WTC11 (cell line): ENCODE measurements around the gene LFNG. TPM values are rescaled to one million over a fixed set of nuclear protein-coding genes. Genes with fewer than 3 reads are reported as not detected.

Experiments used
- ATAC-seq: fragments of 200-7000 bp; cut with Tn5 transposase; 2 replicates; pipeline ENCODE4 v1.10.0; 2021; ENCODE audit warnings: mild to moderate bottlenecking, moderate library complexity
- Bru-seq: library from RNA; stranded (reverse); fragments of 400-500 nt; gene quantifications from one replicate; lab custom pipeline; 2021; lab: Mats Ljungman, UMichigan
- CTCF ChIA-PET: fragments of 300-600 bp; sonication (Branson Sonifier 250); formaldehyde crosslinking; loops from one replicate; lab custom pipeline; 2021; ENCODE audit warnings: antibody characterized with exemption; lab: Charles Lee
- POLR2A ChIA-PET: fragments of 350-600 bp; sonication (Branson Sonifier 250); formaldehyde crosslinking; loops from one replicate; lab custom pipeline; 2021; ENCODE audit warnings: antibody characterized with exemption; lab: Charles Lee
- DNase-seq: peaks from one replicate; pipeline ENCODE4 v3.0.0; 2021; ENCODE audit warnings: low spot score
- H3K27ac Mint-ChIP-seq: 2 replicates; pipeline ENCODE4 v1.8.0; 2021; ENCODE audit warnings: mixed read lengths
- H3K27me3 Mint-ChIP-seq: 2 replicates; pipeline ENCODE4 v1.8.0; 2021; ENCODE audit warnings: low read depth, mild to moderate bottlenecking, moderate library complexity, mixed read lengths
- H3K36me3 Mint-ChIP-seq: 2 replicates; pipeline ENCODE4 v1.8.0; 2021; ENCODE audit warnings: mixed read lengths
- H3K4me1 Mint-ChIP-seq: 2 replicates; pipeline ENCODE4 v1.8.0; 2022; ENCODE audit warnings: mixed read lengths
- H3K4me3 Mint-ChIP-seq: 2 replicates; pipeline ENCODE4 v1.8.0; 2021; ENCODE audit warnings: mild to moderate bottlenecking, moderate library complexity, mixed read lengths
- H3K9me3 Mint-ChIP-seq: 2 replicates; pipeline ENCODE4 v1.8.0; 2021; ENCODE audit warnings: mixed read lengths
- AFF4 ChIP-seq: sonication (generic); formaldehyde crosslinking; IDR thresholded peaks from 2 replicates; pipeline ENCODE4 v1.8.1; 2023; ENCODE audit warnings: mild to moderate bottlenecking, missing genetic modification reagents, borderline replicate concordance
- ARID4B ChIP-seq: sonication (generic); formaldehyde crosslinking; IDR thresholded peaks from 2 replicates; pipeline ENCODE4 v1.8.0; 2023; ENCODE audit warnings: missing genetic modification reagents, mild to moderate bottlenecking, borderline replicate concordance
- ATF1 ChIP-seq: sonication (generic); formaldehyde crosslinking; IDR thresholded peaks from 2 replicates; pipeline ENCODE4 v1.8.1; 2023; ENCODE audit warnings: mild to moderate bottlenecking, moderate library complexity, missing genetic modification reagents
- ERG ChIP-seq: fragments of 250-450 bp; sonication (Bioruptor Pico); IDR thresholded peaks from 2 replicates; pipeline ENCODE4 v1.8.0; 2021; ENCODE audit warnings: mild to moderate bottlenecking
- ETV6 ChIP-seq: sonication (generic); formaldehyde crosslinking; IDR thresholded peaks from 2 replicates; pipeline ENCODE4 v1.8.1; 2022; ENCODE audit warnings: mild to moderate bottlenecking, missing genetic modification reagents
- FOXK1 ChIP-seq: sonication (generic); formaldehyde crosslinking; IDR thresholded peaks from 2 replicates; pipeline ENCODE4 v1.8.0; 2022; ENCODE audit warnings: mild to moderate bottlenecking, moderate library complexity, missing genetic modification reagents
- FOXP4 ChIP-seq: sonication (generic); formaldehyde crosslinking; IDR thresholded peaks from 2 replicates; pipeline ENCODE4 v1.8.0; 2022; ENCODE audit warnings: mild to moderate bottlenecking, missing genetic modification reagents
- HMGXB4 ChIP-seq: sonication (generic); formaldehyde crosslinking; IDR thresholded peaks from 2 replicates; pipeline ENCODE4 v1.8.1; 2023; ENCODE audit warnings: mild to moderate bottlenecking, moderate library complexity, missing genetic modification reagents
- MAX ChIP-seq: sonication (generic); formaldehyde crosslinking; IDR thresholded peaks from 2 replicates; pipeline ENCODE4 v1.8.0; 2022; ENCODE audit warnings: mild to moderate bottlenecking, missing genetic modification reagents
- NFYB ChIP-seq: sonication (generic); formaldehyde crosslinking; conservative IDR thresholded peaks from 2 replicates; pipeline ENCODE4 v1.8.0; 2022; ENCODE audit warnings: low read depth, missing genetic modification reagents
- NR1H2 ChIP-seq: sonication (generic); formaldehyde crosslinking; IDR thresholded peaks from 2 replicates; pipeline ENCODE4 v1.9.0; 2021; ENCODE audit warnings: mild to moderate bottlenecking, moderate library complexity, missing genetic modification reagents
- NR2C2 ChIP-seq: sonication (generic); formaldehyde crosslinking; IDR thresholded peaks from 2 replicates; pipeline ENCODE4 v1.8.0; 2022; ENCODE audit warnings: mild to moderate bottlenecking, missing genetic modification reagents
- USF1 ChIP-seq: sonication (generic); formaldehyde crosslinking; IDR thresholded peaks from 2 replicates; pipeline ENCODE4 v1.8.0; 2022; ENCODE audit warnings: mild to moderate bottlenecking, missing genetic modification reagents
- ZNF219 ChIP-seq: sonication (generic); formaldehyde crosslinking; IDR thresholded peaks from 2 replicates; pipeline ENCODE4 v1.8.0; 2023; ENCODE audit warnings: missing genetic modification reagents, mild to moderate bottlenecking, borderline replicate concordance
- ZNF263 ChIP-seq: sonication (generic); formaldehyde crosslinking; IDR thresholded peaks from 2 replicates; pipeline ENCODE4 v1.8.1; 2022; ENCODE audit warnings: low read depth, mild to moderate bottlenecking, moderate library complexity, missing genetic modification reagents
- ZNF423 ChIP-seq: fragments of 250-450 bp; sonication (Bioruptor Pico); IDR thresholded peaks from 2 replicates; pipeline ENCODE4 v2.1.2; 2022; ENCODE audit warnings: mild to moderate bottlenecking, moderate library complexity
- ZNF425 ChIP-seq: fragments of 250-450 bp; sonication (Bioruptor Pico); conservative IDR thresholded peaks from 2 replicates; pipeline ENCODE4 v1.9.0; 2021; ENCODE audit warnings: mild to moderate bottlenecking
- long read RNA-seq, 3 experiments: library from RNA in 1 of 3; library from capped mRNA in 1 of 3; library from polyadenylated mRNA in 1 of 3; unstranded in 2 of 3; stranded (forward) in 1 of 3; transcript quantifications; one replicate each; pipeline ENCODE4 v2.0.0, GENCODE V29; 2021
- total RNA-seq: library from RNA; stranded (reverse); gene quantifications from 3 replicates; pipeline ENCODE4 v1.2.3, GENCODE V29; 2021

LFNG gene
- total RNA-seq (24.1 to 29.4 TPM (median 26.5 TPM) in 3 replicates), Bru-seq, nascent RNA (percentile 44 among the genes with signal in this experiment)
- long read RNA-seq, experiment 1, transcript LFNG-201 (8 exons, 2,377 nt) = major isoform, 13 of 21 reads
- long read RNA-seq, experiment 1, partial matches to known transcripts = 5 of 21 reads
- long read RNA-seq, experiment 1, other reads (novel, unspliced or antisense) = 3 of 21 reads
- long read RNA-seq, experiment 2, transcript LFNG-201 (8 exons, 2,377 nt) = major isoform, 16 of 27 reads
- long read RNA-seq, experiment 2, partial matches to known transcripts = 9 of 27 reads
- long read RNA-seq, experiment 2, other reads (novel, unspliced or antisense) = 2 of 27 reads
- long read RNA-seq, experiment 3 = 0 reads

- Mint-ChIP-seq H3K9me3 (no peaks in the 10 kb centered on the region), H3K4me1 (peaks cover 45% of the 10 kb centered on the region), H3K27me3 (peaks cover 24% of the 10 kb centered on the region), H3K36me3 (no peaks in the 10 kb centered on the region), H3K4me3 (peak within 1 kb of the TSS; percentile 85), H3K27ac (no peak within 1 kb of the TSS)
- peak; percentile 81 for DNase-seq
- peak; percentile 75 for ATAC-seq
- ChIA-PET POLR2A (interaction anchor here (1.0 kb wide), 1 partner anchor 51 kb away, joined by 3 read pairs; no protein-coding TSS in a partner anchor), CTCF (interaction anchor here (1.1 to 2.9 kb wide), 2 partner anchors 19 to 50 kb away, joined by 4 to 15 read pairs; no protein-coding TSS in a partner anchor)
- TF ChIP-seq ARID4B (CRISPR knock-in tag) = 0 out of 2 replicates have a peak, but pooled peaks have one; percentile 42
- TF ChIP-seq HMGXB4 (CRISPR knock-in tag) = peak; percentile 37; the same call in 1 of the 2 replicates
- TF ChIP-seq NFYB (CRISPR knock-in tag) = peak; percentile 81
- 0 out of 2 replicates have a peak, but pooled peaks have one; percentile 44 for TF ChIP-seq FOXK1 (CRISPR knock-in tag)
- TF ChIP-seq ZNF423 (CRISPR knock-in tag) = peak; percentile 89
- TF ChIP-seq NR1H2 (CRISPR knock-in tag) = no peak
- no peak for TF ChIP-seq ZNF425 (CRISPR knock-in tag)
- no peak for TF ChIP-seq NR2C2 (CRISPR knock-in tag)
- TF ChIP-seq MAX (CRISPR knock-in tag) = peak; percentile 16; the same call in 1 of the 2 replicates
- TF ChIP-seq ZNF219 (CRISPR knock-in tag) = no peak
- TF ChIP-seq ETV6 (CRISPR knock-in tag) = peak; percentile 67; the same call in 1 of the 2 replicates
- TF ChIP-seq USF1 (CRISPR knock-in tag) = 0 out of 2 replicates have a peak, but pooled peaks have one; percentile 56
- no peak for TF ChIP-seq ZNF263 (CRISPR knock-in tag)
- TF ChIP-seq AFF4 (CRISPR knock-in tag) = no peak
- no peak for TF ChIP-seq ATF1 (CRISPR knock-in tag)
- no peak for TF ChIP-seq FOXP4 (CRISPR knock-in tag)
- no peak for TF ChIP-seq ERG (CRISPR knock-in tag)
Observed at GRCh38 chr7:2519119-2519930, at the start of gene LFNG. TSS of gene LFNG (plus strand) at chr7:2519774. CDS start at chr7:2519862, 88 bp downstream.
